Naive B cell (primary cell): Measurements from ENCODE around the gene GGCT. TPM values are rescaled to one million over a fixed set of nuclear protein-coding genes. Genes with fewer than 3 reads are reported as not detected.
A peak's percentile ranks its signal among the peaks of the same experiment; 100 is the strongest.
"Not testable (repeated sequence)": the region's sequence is repeated elsewhere in the genome, so short reads cannot be mapped to it uniquely, and the experiment has no call there.

ENCODE experiments used
- ATAC-seq, 2 donors: fragments of 150-1000 bp; cut with Tn5 transposase; 2 replicates each; pipeline ENCODE4 v1.10.0; 2021; ENCODE audit warnings: low read depth in 2 of 2, mild to moderate bottlenecking in 2 of 2, moderate library complexity in 2 of 2
- DNase-seq: peaks from one replicate; pipeline ENCODE4 v3.0.0; 2022
- H3K27ac Mint-ChIP-seq, 6 donors: one replicate each; pipeline ENCODE4 v1.8.0; 2020 to 2022; ENCODE audit warnings: mild to moderate bottlenecking in 6 of 6, mixed read lengths in 6 of 6, moderate library complexity in 5 of 6, inconsistent platforms in 2 of 6
- H3K27me3 Mint-ChIP-seq, 3 donors: one replicate each; pipeline ENCODE4 v1.8.0; 2021 to 2022; ENCODE audit warnings: mixed read lengths in 3 of 3, mild to moderate bottlenecking in 1 of 3
- H3K36me3 Mint-ChIP-seq, 2 donors: one replicate each; pipeline ENCODE4 v1.8.0; 2020 to 2022; ENCODE audit warnings: mixed read lengths in 2 of 2, inconsistent platforms in 1 of 2, mild to moderate bottlenecking in 1 of 2
- H3K4me1 Mint-ChIP-seq, 3 donors: one replicate each; pipeline ENCODE4 v1.8.0; 2020 to 2022; ENCODE audit warnings: mixed read lengths in 3 of 3, inconsistent platforms in 1 of 3, mild to moderate bottlenecking in 1 of 3, moderate library complexity in 1 of 3
- H3K4me3 Mint-ChIP-seq, 8 donors: one replicate each; pipeline ENCODE4 v1.8.0; 2020 to 2022; ENCODE audit warnings: mild to moderate bottlenecking in 8 of 8, mixed read lengths in 8 of 8, moderate library complexity in 8 of 8, inconsistent platforms in 2 of 8
- H3K9me3 Mint-ChIP-seq, 7 donors: one replicate each; pipeline ENCODE4 v1.8.0; 2020 to 2022; ENCODE audit warnings: mixed read lengths in 7 of 7, mild to moderate bottlenecking in 5 of 7, inconsistent platforms in 2 of 7, moderate library complexity in 1 of 7
- polyA plus RNA-seq, 6 donors: library from polyadenylated mRNA; unstranded; fragments of 300-500 nt; fragmentation: Illumina TruSeq; gene quantifications; one replicate each; pipeline ENCODE4 v1.2.3, GENCODE V29; 2021; ENCODE audit warnings: low read depth in 6 of 6

GGCT gene
- polyA plus RNA-seq, result 10 to 100 TPM; 12.1 to 36.0 (median 28.8) TPM

DNA sequence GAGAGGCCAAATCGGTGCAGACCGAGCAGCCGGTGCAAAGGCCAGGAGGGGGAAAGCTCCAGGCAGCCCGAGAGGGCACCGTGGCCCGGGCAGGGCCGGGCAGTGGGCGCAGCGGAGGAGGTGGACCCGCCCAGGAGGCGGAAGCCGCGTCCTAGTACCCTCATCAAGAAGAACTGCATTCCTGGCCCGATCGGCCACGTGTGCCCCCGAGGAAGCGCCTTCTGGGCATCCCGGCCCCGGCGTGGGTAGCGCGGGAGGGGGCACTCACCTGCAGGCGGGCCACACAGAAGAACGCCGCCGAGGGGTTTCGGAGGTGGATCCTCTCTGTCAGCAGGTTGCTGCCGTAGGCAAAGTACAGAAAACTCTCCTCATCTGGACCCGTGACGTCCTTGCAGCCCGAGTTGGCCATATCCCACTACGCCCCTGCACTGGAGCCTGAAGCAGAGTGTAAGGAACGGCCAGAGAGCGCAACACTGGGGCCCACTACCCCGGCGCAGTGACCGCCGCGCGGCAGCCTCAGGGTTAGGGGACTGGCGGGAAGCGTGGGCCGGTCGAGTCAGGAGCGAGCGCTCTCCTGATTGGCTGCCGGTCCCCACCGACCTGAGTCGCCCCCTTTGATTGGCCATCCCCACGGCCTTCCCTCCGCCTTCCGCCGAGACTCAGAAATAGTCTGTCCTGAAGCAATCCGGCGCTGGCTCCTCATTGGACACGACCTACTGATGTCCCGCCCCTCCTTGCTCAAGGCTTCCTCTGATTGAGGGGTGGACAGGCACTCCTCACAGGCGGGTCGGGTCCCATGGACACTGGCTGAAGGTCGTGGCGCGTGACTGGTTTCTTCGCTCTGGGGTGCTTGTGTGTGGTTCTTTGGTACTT lies at the start of gene GGCT:
Gene GGCT, minus strand, starts transcription at position 529 of the 873 bp plus-strand sequence. Its CDS starts 120 bp downstream, at position 409.
- Mint-ChIP-seq H3K27ac (peak within 1 kb of the TSS; percentile 79 to 97 (median 90)), H3K36me3 (peaks cover 0 to 5% of the 10 kb centered on the region in 2 donors), H3K9me3 (peaks cover 0 to 1% (median 0%) of the 10 kb centered on the region in 7 donors), H3K4me3 (peak within 1 kb of the TSS; percentile 87 to 97 (median 89)), H3K4me1 (peaks cover 26 to 31% (median 31%) of the 10 kb centered on the region in 3 donors), H3K27me3 (no peaks in the 10 kb centered on the region)
- DNase-seq (peak; percentile 97), ATAC-seq (peak; percentile 97)

GRCh38 chr7:30553546-30553945 lies 48.9 kb upstream of the GGCT start:
- DNase-seq (no peak), ATAC-seq (no peak)
- H3K9me3 Mint-ChIP-seq, result no peaks in the 10 kb centered on the region
- H3K4me3 Mint-ChIP-seq, result no peak overlapping the region
- no peaks in the 10 kb centered on the region for H3K27me3 Mint-ChIP-seq
- peaks cover 8 to 12% (median 8%) of the 10 kb centered on the region in 3 donors for H3K4me1 Mint-ChIP-seq
- no peak overlapping the region for H3K27ac Mint-ChIP-seq
- peaks cover 4 to 7% of the 10 kb centered on the region in 2 donors for H3K36me3 Mint-ChIP-seq

GRCh38 chr7:30553141-30553540 lies 48.5 kb upstream of the GGCT start:
- Mint-ChIP-seq H3K27ac (peak overlapping the region in 1 of 6 donors; percentile 56), H3K4me3 (no peak overlapping the region), H3K4me1 (peaks cover 8 to 12% (median 8%) of the 10 kb centered on the region in 3 donors), H3K36me3 (peaks cover 4 to 7% of the 10 kb centered on the region in 2 donors), H3K9me3 (no peaks in the 10 kb centered on the region), H3K27me3 (no peaks in the 10 kb centered on the region)
- DNase-seq, result no peak
- ATAC-seq, result no peak

- H3K9me3 Mint-ChIP-seq, result no peaks in the 10 kb centered on the region
- no peak for ATAC-seq
- H3K27me3 Mint-ChIP-seq, result no peaks in the 10 kb centered on the region
- no peak overlapping the region for H3K4me3 Mint-ChIP-seq
- peaks cover 8 to 12% (median 8%) of the 10 kb centered on the region in 3 donors for H3K4me1 Mint-ChIP-seq
- H3K36me3 Mint-ChIP-seq, result peaks cover 4 to 7% of the 10 kb centered on the region in 2 donors
- H3K27ac Mint-ChIP-seq, result no peak overlapping the region
- no peak for DNase-seq
These were observed 47.7 kb upstream of the GGCT start for GRCh38 chr7:30552330-30552729.

GRCh38 chr7:30549931-30550493 lies 45.4 kb upstream of the GGCT start:
- Mint-ChIP-seq H3K27me3 (no peaks in the 10 kb centered on the region), H3K36me3 (peaks cover 7 to 11% of the 10 kb centered on the region in 2 donors), H3K27ac (peak overlapping the region in 2 of 6 donors; percentile 36 to 59), H3K9me3 (no peaks in the 10 kb centered on the region), H3K4me1 (peaks cover 8 to 12% (median 8%) of the 10 kb centered on the region in 3 donors), H3K4me3 (no peak overlapping the region)
- no peak for ATAC-seq
- no peak for DNase-seq

GRCh38 chr7:30548845-30549244 lies 44.2 kb upstream of the GGCT start:
- Mint-ChIP-seq H3K9me3 (no peaks in the 10 kb centered on the region), H3K4me1 (peaks cover 8 to 12% (median 8%) of the 10 kb centered on the region in 3 donors), H3K27me3 (no peaks in the 10 kb centered on the region), H3K4me3 (no peak overlapping the region), H3K27ac (no peak overlapping the region), H3K36me3 (peaks cover 7 to 12% of the 10 kb centered on the region in 2 donors)
- DNase-seq (peak; percentile 2), ATAC-seq (no peak)

- Mint-ChIP-seq H3K27me3 (no peaks in the 10 kb centered on the region), H3K4me3 (no peak overlapping the region), H3K9me3 (peaks cover 0 to 5% (median 0%) of the 10 kb centered on the region in 7 donors), H3K36me3 (peaks cover 7 to 12% of the 10 kb centered on the region in 2 donors), H3K4me1 (peaks cover 8 to 12% (median 8%) of the 10 kb centered on the region in 3 donors), H3K27ac (peak overlapping the region in 2 of 6 donors; percentile 26 to 76)
- DNase-seq (no peak), ATAC-seq (no peak)
These were observed 42.0 kb upstream of the GGCT start for GRCh38 chr7:30546596-30546995.

DNA sequence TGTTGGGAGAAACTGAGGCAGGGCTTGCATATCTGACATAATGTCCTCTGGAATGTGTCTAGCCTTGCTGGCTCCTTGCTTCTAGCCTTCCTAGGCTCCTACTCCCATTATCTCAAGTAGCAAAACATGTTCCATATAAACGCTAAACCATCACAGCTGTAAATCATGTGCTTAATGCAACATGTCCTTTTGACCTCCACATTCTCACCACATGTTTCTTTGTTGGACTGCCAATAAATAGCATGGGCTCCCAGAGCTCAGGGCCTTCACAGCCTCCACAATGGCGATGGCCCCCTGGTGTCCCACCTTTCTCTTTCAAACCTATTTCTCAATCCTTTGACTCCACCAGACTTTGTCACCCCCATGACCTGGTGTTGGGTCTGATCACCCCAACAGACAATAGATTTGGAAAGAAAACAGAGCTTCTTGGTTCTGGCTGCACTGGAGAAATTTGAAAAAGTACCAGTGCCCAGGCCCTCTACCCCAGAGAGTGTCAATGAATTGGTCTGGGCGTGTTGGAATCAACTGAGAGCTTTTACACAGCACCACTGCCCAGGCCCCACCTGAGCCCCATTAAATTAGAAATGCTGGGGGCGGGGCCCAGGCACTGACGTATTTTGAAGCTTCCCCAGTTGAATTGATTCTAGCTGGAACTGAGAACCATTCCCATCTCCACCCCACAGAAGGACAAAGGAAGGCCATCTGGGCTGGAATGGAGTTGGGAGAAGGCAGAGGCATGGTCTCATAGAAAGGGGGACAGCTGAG lies 41.3 kb upstream of the GGCT start:
- DNase-seq, result no peak
- Mint-ChIP-seq H3K27ac (peak overlapping the region in 2 of 6 donors; percentile 16 to 22), H3K27me3 (no peaks in the 10 kb centered on the region), H3K9me3 (peaks cover 0 to 5% (median 0%) of the 10 kb centered on the region in 7 donors), H3K4me1 (peaks cover 1 to 8% (median 5%) of the 10 kb centered on the region in 3 donors), H3K4me3 (no peak overlapping the region), H3K36me3 (peaks cover 7 to 12% of the 10 kb centered on the region in 2 donors)
- ATAC-seq, result no peak

- DNase-seq (no peak), ATAC-seq (no peak)
- no peak overlapping the region for H3K4me3 Mint-ChIP-seq
- peaks cover 0 to 5% (median 0%) of the 10 kb centered on the region in 7 donors for H3K9me3 Mint-ChIP-seq
- peaks cover 0 to 4% (median 3%) of the 10 kb centered on the region in 3 donors for H3K4me1 Mint-ChIP-seq
- H3K27me3 Mint-ChIP-seq, result no peaks in the 10 kb centered on the region
- peaks cover 15 to 18% of the 10 kb centered on the region in 2 donors for H3K36me3 Mint-ChIP-seq
- no peak overlapping the region for H3K27ac Mint-ChIP-seq
These were observed 39.3 kb upstream of the GGCT start for GRCh38 chr7:30543813-30544525.

GRCh38 chr7:30543115-30543514 lies 38.5 kb upstream of the GGCT start:
- peaks cover 15 to 18% of the 10 kb centered on the region in 2 donors for H3K36me3 Mint-ChIP-seq
- not testable (repeated sequence) for H3K27ac Mint-ChIP-seq, H3K4me3 Mint-ChIP-seq, DNase-seq, H3K9me3 Mint-ChIP-seq, ATAC-seq, H3K27me3 Mint-ChIP-seq, H3K4me1 Mint-ChIP-seq

- Mint-ChIP-seq H3K4me3 (no peak overlapping the region), H3K4me1 (peaks cover 0 to 3% (median 0%) of the 10 kb centered on the region in 3 donors), H3K27me3 (no peaks in the 10 kb centered on the region), H3K9me3 (peaks cover 0 to 2% (median 0%) of the 10 kb centered on the region in 7 donors), H3K27ac (peak overlapping the region in 1 of 6 donors; percentile 49), H3K36me3 (peaks cover 7 to 8% of the 10 kb centered on the region in 2 donors)
- DNase-seq (no peak), ATAC-seq (no peak)
These were observed 29.3 kb upstream of the GGCT start for GRCh38 chr7:30533886-30534285.

DNA sequence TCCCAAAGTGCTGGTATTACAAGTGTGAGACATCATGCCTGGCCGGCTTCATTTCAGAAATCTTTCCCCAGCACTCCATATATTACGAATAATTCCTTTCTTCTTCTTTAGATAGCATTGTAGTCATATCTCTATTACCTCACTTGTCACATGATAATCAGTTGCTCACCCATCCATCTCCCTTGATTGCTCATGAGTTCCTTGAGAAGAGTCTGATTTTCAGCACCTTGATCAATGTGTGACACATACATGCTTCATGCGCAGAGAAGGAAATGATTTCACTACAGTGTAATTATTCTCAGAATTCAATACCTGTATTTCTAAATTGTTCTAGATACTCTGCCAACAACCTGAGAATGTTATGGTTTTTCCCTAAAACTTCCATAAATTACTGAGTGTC lies 26.7 kb upstream of the GGCT start:
- Mint-ChIP-seq H3K4me3 (no peak overlapping the region), H3K4me1 (peaks cover 0 to 3% (median 0%) of the 10 kb centered on the region in 3 donors), H3K27ac (no peak overlapping the region), H3K36me3 (peaks cover under 1 to 2% of the 10 kb centered on the region in 2 donors), H3K27me3 (no peaks in the 10 kb centered on the region), H3K9me3 (no peaks in the 10 kb centered on the region)
- ATAC-seq (no peak), DNase-seq (no peak)
